Daoy (cell line): ENCODE results near the gene PITPNC1. TPM values are rescaled to one million over a fixed set of nuclear protein-coding genes. Genes with fewer than 3 reads are reported as not detected.
"Not testable (repeated sequence)": the region's sequence is repeated elsewhere in the genome, so short reads cannot be mapped to it uniquely, and the experiment has no call there.

Experiments
- DNase-seq: peaks from one replicate; pipeline ENCODE4 v3.0.0-alpha.2; 2015; ENCODE audit warnings: low read depth
- total RNA-seq: library from RNA; depleted of rRNA; stranded (reverse); fragments of >200 nt; shearing (Covaris generic); gene quantifications from 2 replicates; pipeline ENCODE4 v1.2.3, GENCODE V29; 2014

Gene PITPNC1
- total RNA-seq, 1 experiment from 2014 or later, result 8.4 TPM

DNA sequence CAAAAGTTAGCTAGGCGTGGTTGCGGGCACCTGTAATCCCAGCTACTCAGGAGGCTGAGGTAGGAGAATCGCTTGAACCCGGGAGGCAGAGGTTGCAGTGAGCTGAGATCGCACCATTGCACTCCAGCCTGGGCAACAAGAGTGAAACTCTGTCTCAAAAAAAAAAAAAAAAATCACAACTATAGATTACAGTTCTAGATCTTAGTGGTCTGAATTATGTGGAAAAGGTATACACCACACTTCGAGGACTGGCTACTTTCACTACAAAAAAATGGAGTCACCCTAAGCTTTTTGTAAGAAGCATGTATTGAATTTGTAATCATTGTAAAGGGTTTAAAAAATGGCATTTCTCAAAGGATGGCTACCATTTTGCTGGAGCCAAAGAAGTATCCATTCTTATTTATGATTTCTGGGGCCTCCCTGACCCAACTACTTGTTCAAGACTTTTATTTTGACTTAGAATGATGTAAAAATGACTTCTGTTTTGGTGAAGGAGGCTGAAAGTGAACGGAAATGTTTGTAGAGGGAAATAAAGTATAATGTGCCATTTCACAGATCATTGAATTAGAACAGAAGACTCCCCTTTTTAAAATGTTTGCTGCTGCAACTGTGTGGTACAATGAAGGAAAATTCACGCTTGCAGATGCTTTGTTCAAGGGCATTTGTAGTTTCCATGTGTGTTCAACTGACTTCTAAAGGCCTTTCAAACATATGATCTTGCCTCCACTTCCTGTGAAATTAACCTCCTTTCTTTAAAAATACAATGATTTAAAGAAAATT, 303.6 kb downstream of the PITPNC1 start:
- DNase-seq, result no peak

DNA sequence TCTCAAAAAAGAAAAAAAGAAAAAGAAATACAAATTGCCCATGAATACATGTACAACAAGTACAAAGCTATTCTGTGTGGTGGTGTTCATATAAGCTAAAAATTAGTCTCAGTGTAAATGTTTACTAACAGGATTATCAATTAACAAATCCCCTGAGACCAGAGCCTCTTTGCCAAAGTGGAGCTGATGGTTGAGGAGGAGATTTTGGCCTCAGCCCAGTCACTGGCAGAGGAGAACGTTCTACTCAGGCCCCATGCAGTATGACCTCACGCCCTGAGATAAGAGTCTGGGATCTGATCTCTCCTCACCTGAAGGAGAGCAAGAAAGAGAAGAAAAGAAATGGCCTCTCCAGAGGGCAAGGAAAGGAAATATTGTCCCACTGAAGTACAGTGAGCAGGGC, 305.1 kb downstream of the PITPNC1 start:
- no peak for DNase-seq

DNA sequence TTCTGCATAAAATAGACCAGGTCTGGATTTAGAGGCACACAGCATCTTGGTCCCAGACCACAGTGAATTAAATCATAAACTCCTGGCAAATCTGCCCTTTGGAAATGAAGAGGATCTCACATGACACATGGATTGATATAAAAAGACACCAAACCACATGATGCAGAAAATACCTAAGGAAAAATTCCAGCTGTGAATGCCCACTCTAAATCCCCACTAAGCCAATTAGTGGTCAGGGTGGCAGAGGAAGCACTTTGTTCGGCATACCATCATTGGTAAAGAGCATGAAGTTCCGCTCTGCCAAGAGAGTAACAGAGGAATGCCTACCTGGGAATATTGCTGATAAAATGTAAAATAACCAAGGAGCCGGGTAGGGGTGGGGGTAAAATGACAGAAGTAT, 308.3 kb downstream of the PITPNC1 start:
- DNase-seq, result no peak

DNA sequence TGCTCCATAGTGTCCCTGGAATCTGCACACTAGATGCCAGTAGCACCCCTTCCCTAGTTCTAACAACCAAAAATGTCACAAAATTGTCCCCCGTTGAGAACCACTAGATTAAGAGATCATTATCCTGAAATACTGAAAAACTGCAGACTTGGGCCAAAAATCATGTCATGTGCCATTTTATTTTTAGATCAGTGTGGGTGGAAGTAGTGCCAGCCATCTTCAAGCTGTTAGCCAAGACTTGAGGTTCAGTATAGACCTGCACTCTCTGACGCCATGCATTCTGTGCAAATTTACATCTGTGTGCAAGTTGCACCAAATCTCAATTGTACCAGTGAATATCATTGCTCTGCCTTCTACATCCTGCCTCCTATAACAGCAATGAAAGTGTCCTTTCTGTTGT, 309.2 kb downstream of the PITPNC1 start:
- DNase-seq, result no peak

DNA sequence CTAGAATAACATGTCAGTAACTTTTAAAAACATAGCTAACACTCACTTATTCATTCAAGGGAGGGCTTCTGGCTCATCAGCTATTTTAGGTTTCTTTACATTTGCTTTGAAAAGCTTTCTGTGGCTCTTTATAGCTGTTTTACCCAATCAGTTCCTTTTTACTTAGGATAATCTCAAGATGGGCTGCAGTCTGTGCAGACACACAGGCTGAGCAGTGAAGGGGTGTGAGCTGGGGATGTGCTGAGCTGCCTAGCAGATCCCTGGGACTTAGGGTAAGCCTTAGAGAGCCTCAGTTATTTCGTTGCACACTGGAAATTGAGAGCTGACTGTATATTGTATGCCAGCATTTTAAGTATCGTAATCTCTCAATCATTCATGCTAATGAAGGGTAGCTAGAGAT, 310.4 kb downstream of the PITPNC1 start:
- DNase-seq, result no peak

DNA sequence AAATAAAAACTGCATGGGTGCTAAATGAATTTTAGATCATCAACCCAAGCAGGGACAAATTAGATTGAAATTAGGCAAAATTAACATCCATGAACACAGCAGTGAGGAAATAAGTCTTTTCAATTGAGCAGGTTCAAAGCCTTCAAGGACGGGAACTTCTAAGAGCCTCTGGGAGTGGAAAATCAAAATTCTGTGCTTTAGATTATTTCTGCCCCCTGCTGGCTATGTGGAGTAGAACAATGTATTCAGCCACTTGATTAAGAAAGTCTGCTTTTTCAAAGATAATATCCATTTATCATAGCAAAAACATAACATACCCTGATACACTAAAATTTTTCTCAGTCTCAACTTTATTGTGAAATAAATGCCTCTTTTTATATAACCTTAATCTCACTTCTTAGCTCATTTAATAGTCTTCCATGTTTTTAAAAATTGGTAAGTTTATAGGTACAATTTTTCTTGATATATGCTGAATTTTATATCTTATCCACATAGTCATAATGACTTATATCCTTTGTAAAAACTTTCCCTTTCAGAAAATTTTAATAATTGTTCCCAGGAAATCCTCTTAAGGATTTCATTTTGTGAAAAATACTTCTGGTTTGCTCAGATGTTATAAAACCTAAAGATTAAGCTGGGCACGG, 312.6 kb downstream of the PITPNC1 start:
- peak; percentile 40 for DNase-seq

DNA sequence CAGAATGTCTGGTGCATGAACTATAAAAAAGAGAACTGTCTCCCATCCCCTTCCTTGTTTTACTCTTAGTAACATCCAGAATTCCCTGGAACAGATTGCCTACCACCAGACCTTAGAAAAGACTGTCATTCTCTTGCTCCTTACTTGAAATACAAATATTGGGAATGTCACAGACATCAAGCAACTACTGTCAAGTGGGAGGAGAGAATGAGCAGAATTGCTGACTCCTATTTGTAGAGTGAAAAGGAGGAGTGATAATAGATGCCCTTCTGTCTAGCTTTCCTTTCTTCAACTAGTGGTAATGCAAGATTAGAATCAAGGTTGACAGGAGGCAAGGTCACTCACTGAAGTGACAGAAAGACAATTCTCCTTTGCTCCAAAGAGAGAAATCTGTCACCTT, 316.7 kb downstream of the PITPNC1 start:
- DNase-seq, result no peak

DNA sequence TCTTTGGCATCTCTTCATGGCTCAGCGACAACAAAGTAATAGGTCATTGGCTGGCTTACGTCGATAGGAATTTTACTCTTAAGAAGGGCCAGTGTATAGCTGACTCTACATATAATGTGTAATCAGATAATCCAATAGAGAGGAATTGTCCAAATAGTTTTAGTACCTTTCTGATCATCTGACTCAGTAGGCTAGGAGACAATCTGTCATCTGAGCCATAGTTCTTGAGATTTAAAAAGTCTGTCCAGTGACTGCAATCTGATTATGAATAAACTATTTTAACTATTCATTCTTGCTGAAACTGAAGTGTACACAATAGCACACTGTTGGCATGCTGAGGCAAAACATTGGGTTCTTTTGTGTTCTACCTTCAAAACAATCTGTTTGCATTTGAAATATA, 319.3 kb downstream of the PITPNC1 start:
- DNase-seq, result no peak

DNA sequence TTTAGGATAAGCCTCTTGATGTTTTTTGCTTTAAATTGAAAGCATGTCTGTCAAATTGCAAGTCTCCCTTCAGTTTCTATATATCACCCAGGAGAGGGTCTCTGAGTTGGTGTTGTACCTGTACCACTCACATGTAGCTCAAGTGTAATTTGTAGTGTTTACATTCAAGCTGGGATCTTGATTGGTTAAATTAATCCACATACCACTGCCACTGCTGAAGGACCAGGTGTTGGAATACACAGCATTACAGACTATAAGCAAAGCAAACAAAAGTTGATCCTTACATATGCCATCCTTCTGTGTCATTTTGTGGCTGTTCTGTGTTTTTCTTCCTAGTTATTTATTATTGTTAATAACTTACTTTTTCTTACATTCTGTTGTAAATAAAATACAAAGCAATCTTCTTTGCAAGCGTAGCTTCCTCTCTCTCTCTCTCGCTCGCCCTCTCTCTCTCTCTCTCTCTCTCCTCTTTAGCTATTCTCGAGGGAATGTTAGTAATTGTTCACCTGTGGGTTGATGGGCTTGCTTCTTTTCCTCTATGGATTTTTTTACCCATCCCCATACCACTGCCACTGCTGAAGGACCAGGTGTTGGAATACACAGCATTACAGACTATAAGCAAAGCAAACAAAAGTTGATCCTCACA, 319.9 kb downstream of the PITPNC1 start:
- no peak for DNase-seq

DNA sequence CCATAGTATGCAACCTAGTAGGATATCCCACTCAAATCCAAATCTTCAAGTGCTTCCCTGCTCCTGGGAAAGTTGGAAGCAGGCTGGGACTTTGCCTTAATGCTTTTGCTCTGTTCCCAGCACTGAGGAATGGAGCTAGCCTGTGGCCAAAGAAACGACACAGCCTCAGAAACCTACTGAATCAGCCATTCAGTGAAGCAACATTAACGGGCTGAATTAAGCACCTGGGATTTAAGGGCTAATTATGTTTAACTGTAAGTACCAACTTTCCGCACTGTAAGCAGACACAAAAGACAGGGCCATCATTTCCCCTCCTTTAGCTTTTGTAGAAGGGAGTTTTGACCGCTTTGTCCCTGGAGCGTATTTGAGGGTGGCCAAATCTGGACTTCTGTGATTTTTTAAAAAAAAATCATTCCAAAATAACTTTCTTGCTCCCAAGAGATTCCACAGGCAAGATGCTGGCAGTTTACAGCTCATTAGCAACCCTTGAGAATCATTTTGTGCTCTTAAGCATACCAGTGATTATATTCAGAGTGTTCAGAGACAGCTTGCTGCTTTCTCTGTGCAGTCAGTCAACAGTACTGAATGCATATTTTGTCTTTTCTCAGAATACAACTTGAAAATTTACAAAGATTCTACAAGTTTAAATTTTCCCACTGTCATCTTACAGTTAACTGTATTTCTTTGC, 323.1 kb downstream of the PITPNC1 start:
- DNase-seq, result no peak

DNA sequence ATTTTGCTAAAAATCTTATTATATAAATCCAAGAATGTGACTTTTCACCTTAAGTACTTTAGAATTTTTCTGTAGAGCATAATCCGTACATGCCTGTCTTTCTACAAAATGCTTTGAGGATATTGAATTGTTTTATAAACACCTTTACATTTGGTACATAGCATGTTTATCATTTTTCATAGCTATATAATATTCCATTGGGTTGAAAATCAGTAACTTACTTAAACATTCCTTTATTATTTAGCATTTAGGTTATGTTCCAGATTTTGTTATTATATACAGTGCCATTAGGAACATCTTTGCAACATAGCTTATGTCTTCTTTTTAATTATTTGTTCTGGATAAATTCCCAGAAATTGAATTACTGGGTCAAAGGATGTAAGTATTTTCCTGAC, 323.6 kb downstream of the PITPNC1 start:
- DNase-seq, result no peak

DNA sequence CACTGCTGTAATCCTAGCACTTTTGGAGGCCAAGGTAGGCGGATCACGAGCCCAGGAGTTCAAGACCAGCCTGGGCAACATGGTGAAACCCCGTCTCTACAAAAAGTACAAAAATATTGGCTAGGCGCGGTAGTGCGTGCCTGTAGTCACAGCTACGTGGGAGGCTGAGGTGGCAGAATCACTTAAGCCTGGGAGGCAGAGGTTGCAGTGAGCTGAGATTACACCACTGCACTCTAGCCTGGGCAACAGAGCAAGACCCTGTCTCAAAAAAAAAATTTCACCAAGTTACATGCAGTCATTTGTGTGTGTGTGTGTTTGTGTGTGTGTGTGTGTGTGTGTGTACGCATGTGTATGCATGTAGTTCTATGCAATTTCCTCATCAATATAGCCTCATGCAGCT, 325.8 kb downstream of the PITPNC1 start:
- not testable (repeated sequence) for DNase-seq

DNA sequence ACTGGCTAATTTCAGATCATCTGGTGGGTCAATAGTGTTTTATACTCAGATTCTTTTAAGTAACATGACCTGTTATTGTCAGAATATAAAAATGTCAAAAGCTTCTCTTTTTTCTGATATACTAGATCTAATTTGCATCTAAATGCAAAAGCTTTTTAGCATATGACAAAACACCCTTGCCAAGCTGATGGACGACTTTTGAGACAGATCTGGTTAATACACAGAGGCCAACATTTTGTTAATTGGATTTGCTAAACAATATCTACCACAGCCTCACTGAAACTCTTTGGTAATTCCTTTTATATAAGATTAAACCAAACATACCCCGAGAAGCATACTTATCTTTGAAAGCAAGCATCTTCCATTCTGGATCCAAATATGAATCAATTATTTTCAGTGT, 330.4 kb downstream of the PITPNC1 start:
- no peak for DNase-seq

DNA sequence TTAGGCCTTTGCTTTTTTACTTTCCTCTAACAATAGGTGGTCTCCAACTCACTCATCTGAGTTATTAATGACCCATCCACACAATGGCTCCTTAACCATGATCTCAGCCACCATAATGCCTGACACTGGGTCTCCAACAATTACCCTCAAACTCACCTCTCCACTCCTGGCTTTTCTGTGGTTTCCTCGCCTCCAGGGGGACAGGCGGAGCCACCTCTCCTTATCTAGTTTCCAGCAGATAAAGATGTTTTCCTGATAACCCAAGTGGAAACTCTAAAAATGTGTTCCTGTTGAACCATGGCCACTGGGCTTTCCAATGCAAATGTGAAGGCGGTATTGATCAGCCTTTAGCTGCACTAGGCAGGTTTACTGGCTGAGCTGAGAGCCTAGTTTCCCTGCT, 331.3 kb downstream of the PITPNC1 start:
- no peak for DNase-seq

DNA sequence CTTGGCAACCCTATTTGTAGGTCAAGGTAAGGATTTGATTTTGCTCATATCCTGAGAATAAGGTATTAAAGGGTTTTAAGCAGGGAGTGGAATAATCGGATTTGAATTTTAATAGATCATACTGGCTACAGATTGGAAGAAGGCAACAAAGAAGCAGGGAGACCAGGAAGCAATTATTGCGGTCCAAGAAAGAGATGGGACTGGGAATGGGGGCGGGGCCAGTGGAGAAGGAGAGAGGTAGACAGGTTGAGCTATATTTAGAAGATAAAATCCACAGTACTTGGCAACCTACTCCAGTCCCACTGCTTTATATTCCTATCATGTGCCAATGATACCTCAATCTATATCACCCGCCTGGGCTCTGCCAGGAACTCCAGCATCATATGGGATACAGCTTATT, 334.8 kb downstream of the PITPNC1 start:
- DNase-seq, result no peak

DNA sequence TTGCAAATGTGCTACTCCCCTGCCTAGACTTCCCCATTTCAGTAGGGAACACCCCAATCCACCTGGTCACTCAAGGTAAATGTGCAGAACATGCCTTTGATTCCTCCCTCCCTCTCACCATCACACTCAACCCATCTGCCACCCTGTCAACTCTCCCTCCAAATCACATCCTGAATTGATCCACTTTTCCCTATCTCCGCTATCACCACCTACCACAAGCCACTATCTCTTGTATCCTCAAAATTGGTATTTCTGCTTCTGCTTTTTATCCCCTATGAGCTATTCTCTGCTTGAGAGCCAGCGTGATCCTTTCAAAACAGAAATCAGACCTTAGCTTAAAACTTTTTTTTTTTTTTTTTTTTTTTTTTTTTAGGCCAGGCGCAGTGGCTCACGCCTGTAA, 335.3 kb downstream of the PITPNC1 start:
- DNase-seq, result no peak

DNA sequence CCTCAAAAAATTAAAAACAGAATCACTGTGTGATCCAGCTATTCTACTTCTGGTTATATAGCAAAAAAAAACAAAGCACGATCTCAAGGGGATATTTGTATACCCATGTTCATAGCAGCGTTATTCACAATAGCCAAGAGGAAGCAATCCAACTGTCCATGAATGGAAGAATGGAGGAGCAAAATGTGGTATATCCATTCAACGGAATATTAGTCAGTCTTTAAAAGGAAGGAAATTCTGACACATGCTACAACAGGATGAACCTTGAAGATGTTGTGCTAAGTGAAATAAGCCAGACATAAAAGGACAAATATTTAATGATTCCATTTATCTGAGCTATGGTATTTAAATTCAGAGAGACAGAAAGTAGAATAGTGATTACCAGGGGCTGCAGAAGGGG, 336.1 kb downstream of the PITPNC1 start:
- DNase-seq, result no peak

DNA sequence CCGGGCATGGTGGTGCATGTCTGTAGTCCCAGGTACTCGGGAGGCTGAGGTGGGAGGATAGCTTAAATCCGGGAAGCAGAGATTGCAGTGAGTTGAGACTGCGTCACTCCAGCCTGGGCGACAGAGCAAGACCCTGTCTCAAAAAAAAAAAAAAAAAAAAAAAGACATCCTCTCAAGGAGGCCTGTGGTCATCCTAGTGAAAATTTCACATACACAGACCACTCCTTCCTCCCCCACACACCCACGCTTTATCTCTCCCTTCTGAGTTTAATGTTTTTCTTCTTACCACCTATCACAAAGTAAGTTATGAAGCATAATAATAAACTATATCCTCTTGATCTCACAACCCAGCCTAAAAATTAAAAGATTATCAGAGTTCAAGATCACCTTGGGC, 339.3 kb downstream of the PITPNC1 start:
- no peak for DNase-seq

DNA sequence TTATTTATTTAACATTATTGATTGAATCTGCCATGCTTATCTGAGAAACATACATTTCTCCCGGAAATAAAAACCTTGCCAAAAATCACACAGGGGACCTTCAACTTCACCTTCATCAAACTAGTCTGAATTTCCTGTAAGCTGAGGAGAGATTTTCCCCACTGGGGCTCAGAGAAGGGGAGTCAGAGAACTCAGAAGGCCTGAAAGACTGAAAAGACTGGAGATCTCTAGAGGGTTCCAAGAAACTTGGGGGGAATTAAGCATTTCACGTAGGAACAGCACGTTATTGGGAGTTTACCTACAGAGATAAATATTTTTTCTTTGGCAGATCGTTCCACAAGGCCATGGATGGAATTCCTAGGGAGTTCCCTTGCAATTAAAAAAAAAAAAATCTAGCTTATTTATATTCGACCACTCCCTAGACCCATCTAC, 340.1 kb downstream of the PITPNC1 start:
- no peak for DNase-seq

DNA sequence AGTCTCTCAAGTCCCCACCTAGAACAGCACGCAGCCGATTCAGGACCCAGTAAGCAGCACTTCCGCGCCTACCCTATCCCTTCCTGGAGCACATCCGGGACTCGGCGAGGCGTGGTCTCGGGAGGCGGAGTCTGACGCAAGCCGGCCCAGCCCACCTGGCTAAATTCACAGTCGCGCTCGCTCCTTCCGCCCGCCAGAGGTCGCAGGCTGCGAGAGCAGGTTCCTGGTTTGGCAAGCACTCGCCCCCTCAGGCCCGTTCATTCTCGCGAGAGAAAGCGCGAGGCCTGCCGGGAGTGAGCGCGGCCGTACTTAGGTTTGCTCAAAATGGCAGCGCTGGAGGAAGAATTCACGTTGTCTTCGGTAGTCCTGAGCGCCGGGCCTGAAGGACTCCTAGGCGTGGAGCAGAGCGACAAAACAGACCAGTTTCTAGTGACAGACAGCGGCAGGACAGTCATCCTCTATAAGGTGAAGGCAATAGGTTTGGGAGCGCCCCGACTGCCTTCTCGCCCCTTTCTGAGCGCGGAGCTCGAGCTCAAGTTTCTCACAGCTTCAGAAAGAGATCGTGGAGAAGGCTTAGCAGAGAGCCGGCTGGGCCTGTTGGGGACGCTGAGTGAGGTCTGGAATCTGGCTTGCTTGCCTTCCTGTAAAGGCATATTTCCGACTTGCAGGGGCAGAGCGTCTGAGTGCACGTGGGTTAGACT, 340.7 kb downstream of the PITPNC1 start, which contains the start of gene NOL11:
Gene NOL11 (plus strand): TSS at position 313 of the 701 bp plus-strand sequence. CDS start 12 bp downstream, at position 325.
- DNase-seq, result peak; percentile 99

DNA sequence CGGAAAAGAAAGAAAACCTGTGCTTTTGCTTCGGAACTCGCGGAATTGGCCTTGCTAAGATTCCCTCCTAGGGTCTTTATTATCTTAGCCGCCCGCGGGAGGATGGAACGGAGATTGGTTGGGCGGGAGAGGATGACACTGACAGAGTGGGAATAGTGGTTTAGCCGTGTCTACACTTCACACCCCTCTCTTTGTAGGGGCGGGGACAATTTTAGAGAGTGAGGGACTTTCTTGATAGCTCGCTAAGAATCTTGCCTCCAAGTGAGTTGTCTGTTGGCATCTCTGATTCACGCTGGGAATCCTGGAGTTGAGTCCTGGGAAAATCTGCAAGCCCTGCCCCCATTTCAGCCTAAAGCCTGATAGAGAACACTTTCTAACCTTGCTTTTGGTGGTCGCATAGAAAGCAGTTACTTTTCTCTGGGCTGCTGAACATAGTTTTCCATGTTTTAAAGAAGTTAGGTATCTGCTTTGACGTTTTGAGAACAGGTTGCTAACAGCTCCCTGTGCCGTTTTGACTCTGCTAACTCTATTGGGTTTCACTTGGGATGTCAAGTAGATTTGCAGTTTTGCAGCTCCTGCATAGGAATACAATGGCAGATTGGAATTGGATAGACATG, 341.4 kb downstream of the PITPNC1 start:
- peak; percentile 46 for DNase-seq
